ENCODE data around the gene MMP17.

MMP17 gene

DNA sequence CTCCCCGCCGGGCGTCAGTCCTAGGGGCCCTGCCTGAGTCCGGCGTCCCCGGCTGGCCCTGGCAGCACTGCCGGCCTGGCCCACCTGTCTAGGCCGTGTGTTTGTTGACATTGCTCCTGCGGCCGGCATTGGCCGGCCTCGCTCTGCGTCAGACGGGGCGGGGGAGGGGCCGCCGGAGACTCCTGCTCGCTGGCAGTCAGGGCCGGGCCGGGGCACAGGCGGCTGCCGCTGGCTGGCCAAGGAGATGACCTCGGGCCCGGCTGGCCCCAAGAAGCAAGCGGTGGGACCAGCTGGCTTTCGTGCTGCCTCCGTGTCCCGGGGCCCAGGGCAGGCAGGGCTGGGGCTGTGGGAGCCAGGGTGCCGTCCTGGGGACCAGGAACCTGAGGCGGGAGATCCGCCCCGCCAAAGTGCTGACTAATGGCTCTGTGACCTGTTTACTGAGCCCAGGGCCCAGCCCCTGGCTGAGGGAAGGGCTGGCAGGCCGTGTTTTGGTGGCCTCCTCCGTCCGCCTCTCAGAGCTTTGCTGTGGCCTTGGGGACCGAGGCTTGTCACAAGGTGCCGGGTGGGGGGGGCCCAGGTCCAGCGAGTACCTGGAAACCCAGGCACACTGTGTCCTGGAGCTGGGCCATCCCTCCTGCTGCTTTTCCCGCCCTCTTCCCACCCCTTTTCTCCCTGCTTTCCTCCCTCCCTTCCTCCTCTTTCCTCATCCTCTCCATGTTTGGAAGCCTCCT is 68.1 kb downstream of the MMP17 start:
- DNase-seq = peak; percentile 26 to 50 (median 40)

DNA sequence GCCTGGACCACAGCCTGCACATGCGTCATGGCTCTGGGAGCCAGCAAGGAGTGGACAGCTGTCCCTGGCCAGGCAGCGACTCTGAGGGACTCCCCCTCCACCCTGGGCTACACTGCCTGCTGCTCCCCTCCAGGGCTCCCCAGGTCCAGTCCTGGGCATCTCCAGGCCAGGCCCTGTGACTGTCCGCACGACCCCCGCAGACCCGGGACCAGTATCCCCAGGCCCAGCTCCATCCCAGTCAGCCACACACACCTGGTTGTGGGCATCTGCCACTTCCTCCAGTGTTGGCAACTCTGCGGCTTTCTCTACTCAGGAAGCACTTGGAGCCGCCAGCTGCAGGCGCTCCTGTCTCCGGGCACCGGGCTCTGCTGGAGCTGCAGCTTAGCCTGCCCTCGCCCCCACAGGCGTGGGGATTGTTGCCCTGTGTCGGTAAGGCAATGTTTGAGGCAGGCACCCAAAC is 68.6 kb downstream of the MMP17 start:
- DNase-seq = no peak

DNA sequence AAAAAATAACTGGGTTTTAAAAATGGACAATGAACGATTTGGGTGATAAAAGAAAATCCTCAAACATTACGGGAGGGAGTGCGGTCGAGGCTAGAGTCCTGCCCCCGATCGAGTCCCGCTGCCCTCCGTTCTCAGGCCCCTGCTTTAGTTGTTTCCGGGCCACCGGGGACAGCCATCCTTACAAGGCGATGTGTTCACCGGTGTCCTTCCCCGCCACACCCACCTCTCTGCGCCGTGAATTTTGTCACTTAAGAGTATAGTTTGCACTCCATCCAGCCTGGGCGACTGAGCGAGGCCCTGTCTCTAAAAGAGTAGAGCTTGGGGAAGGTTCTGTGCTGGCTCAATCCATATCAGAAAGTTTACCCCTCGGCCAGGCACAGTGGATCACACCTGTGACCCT is 69.1 kb downstream of the MMP17 start:
- DNase-seq = no peak

DNA sequence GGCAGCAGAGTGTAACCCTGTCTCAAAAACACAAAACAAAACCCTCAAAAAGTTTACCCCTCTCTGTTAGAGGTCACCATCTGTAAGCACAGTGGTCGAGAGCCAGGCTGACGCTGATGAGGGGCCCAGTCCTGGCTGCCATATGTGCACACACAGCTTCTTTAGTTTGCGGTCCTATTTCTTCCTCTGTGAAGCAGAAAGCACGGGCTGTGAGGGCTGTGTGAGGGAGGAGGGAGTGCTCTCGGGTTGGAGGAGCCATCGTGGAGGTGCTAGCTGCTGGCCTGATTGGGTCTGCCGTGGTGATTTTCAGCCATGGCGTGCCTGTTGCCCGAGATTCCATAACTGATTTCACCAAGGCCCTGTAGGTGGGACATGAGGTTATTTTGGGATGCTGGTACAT is 69.7 kb downstream of the MMP17 start:
- DNase-seq = no peak

DNA sequence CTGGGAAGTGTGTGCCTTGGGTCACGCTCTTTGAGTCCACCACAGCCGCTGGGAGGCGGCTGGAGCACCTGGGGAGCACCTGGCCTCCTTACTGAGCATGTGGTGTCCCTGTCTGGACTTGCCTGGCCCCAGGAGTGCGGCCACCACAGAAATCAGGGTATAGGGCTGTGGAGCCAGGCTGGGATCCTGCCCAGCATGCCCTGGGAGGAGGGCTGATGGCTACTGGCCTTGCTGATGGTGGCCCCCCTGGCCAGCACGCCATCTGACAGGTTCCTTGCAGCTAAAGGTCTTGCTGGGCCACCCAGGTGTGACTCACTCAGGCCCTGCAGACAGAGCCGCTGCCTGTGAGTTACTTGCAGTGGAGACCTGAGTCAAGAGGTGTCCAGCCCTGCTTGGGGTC is 72.2 kb downstream of the MMP17 start:
- no peak for DNase-seq
